IPS DF 6.9 (cell line): ENCODE data around the gene ABLIM3.

Source experiments
- DNase-seq: peaks from one replicate; pipeline ENCODE4 v3.0.0-alpha.2; 2013; ENCODE audit warnings: low read depth, low spot score
- H3K27ac ChIP-seq: one replicate; pipeline ENCODE4 v1.5.1; 2013; ENCODE audit warnings: low read length, control low read depth
- H3K27me3 ChIP-seq: 2 replicates; pipeline ENCODE4 v1.6.1; 2013; ENCODE audit warnings: mild to moderate bottlenecking, low read length; ENCODE audit not compliant: control insufficient read depth, insufficient read depth
- H3K36me3 ChIP-seq: 2 replicates; pipeline ENCODE4 v1.6.1; 2013; ENCODE audit warnings: low read length; ENCODE audit not compliant: control insufficient read depth, insufficient read depth
- H3K4me1 ChIP-seq: 2 replicates; pipeline ENCODE4 v1.6.1; 2013; ENCODE audit warnings: low read length; ENCODE audit not compliant: control insufficient read depth, insufficient read depth
- H3K4me3 ChIP-seq: 2 replicates; pipeline ENCODE4 v1.5.1; 2013; ENCODE audit warnings: mild to moderate bottlenecking, low read length
- H3K9me3 ChIP-seq: 2 replicates; pipeline ENCODE4 v1.6.1; 2013; ENCODE audit warnings: low read length, inconsistent platforms; ENCODE audit not compliant: control insufficient read depth, insufficient read depth
- WGBS: extraction: QIAGEN DNeasy Blood & Tissue Kit; methylation state at CpG from one replicate; pipeline ENCODE4 v1.1.7; 2013; ENCODE audit warnings: mixed read lengths, missing lambda C conversion rate; ENCODE audit not compliant: insufficient read length, insufficient coverage; 5-methylcytosine and 5-hydroxymethylcytosine counted together

Gene ABLIM3

GRCh38 chr5:149133795-149134777 is 7.2 kb upstream of the ABLIM3 start:
- Histone ChIP-seq H3K9me3 (no peaks in the 10 kb centered on the region), H3K4me3 (no peak overlapping the region), H3K4me1 (no peaks in the 10 kb centered on the region), H3K36me3 (no peaks in the 10 kb centered on the region), H3K27me3 (no peaks in the 10 kb centered on the region), H3K27ac (no peak overlapping the region)
- WGBS, result no CpG with 5 or more reads among the region's 11 CpGs
- no peak for DNase-seq

GRCh38 chr5:149134778-149135500 is 6.4 kb upstream of the ABLIM3 start:
- H3K4me1 ChIP-seq, result no peaks in the 10 kb centered on the region
- H3K9me3 ChIP-seq, result no peaks in the 10 kb centered on the region
- no peak for DNase-seq
- H3K4me3 ChIP-seq, result no peak overlapping the region
- H3K27ac ChIP-seq, result no peak overlapping the region
- H3K27me3 ChIP-seq, result no peaks in the 10 kb centered on the region
- no CpG with 5 or more reads among the region's 6 CpGs for WGBS
- H3K36me3 ChIP-seq, result no peaks in the 10 kb centered on the region

GRCh38 chr5:149135536-149136201 is 5.6 kb upstream of the ABLIM3 start:
- Histone ChIP-seq H3K36me3 (no peaks in the 10 kb centered on the region), H3K9me3 (no peaks in the 10 kb centered on the region), H3K27me3 (no peaks in the 10 kb centered on the region), H3K4me1 (no peaks in the 10 kb centered on the region), H3K27ac (no peak overlapping the region), H3K4me3 (no peak overlapping the region)
- DNase-seq, result no peak
- no CpG with 5 or more reads among the region's 1 CpG for WGBS

- WGBS, result no CpG with 5 or more reads among the region's 7 CpGs
- H3K27me3 ChIP-seq, result no peaks in the 10 kb centered on the region; the same call in 1 of the 2 replicates
These were observed 2.9 kb upstream of the ABLIM3 start for GRCh38 chr5:149138182-149138923.

GRCh38 chr5:149140197-149141002 is 893 bp upstream of the ABLIM3 start:
- no CpG with 5 or more reads among the region's 11 CpGs for WGBS
- Histone ChIP-seq H3K4me3 (no peak overlapping the region), H3K27me3 (no peaks in the 10 kb centered on the region; the same call in 1 of the 2 replicates)

More at GRCh38 chr5:149138182-149138923, 2.9 kb upstream of the ABLIM3 start:
- H3K27ac ChIP-seq, result no peak overlapping the region
- H3K36me3 ChIP-seq, result no peaks in the 10 kb centered on the region
- no peak overlapping the region for H3K4me3 ChIP-seq
- no peaks in the 10 kb centered on the region for H3K9me3 ChIP-seq
- DNase-seq, result no peak
- H3K4me1 ChIP-seq, result no peaks in the 10 kb centered on the region

GRCh38 chr5:149141957-149142851 is 911 bp downstream of the ABLIM3 start:
- no CpG with 5 or more reads among the region's 20 CpGs for WGBS
- H3K9me3 ChIP-seq, result no peaks in the 10 kb centered on the region
- H3K4me1 ChIP-seq, result no peaks in the 10 kb centered on the region
- peak overlapping the region; percentile 43; the same call in 1 of the 2 replicates for H3K4me3 ChIP-seq
- H3K27me3 ChIP-seq, result no peaks in the 10 kb centered on the region; the same call in 1 of the 2 replicates
- no peak for DNase-seq
- H3K36me3 ChIP-seq, result no peaks in the 10 kb centered on the region
- H3K27ac ChIP-seq, result no peak overlapping the region

More at GRCh38 chr5:149140197-149141002, 893 bp upstream of the ABLIM3 start:
- H3K27ac ChIP-seq, result no peak overlapping the region
- H3K36me3 ChIP-seq, result no peaks in the 10 kb centered on the region
- H3K9me3 ChIP-seq, result no peaks in the 10 kb centered on the region
- DNase-seq, result no peak
- H3K4me1 ChIP-seq, result no peaks in the 10 kb centered on the region

- H3K9me3 ChIP-seq, result no peaks in the 10 kb centered on the region
- DNase-seq, result no peak
- H3K4me3 ChIP-seq, result no peak overlapping the region
- H3K36me3 ChIP-seq, result no peaks in the 10 kb centered on the region
- H3K27me3 ChIP-seq, result no peaks in the 10 kb centered on the region; the same call in 1 of the 2 replicates
- no peaks in the 10 kb centered on the region for H3K4me1 ChIP-seq
- H3K27ac ChIP-seq, result no peak overlapping the region
- WGBS, result no CpG with 5 or more reads among the region's 2 CpGs
These were observed 2.2 kb downstream of the ABLIM3 start for GRCh38 chr5:149143470-149143869.

GRCh38 chr5:149144637-149145036 is 3.3 kb downstream of the ABLIM3 start:
- H3K36me3 ChIP-seq, result no peaks in the 10 kb centered on the region
- H3K4me3 ChIP-seq, result no peak overlapping the region
- H3K27me3 ChIP-seq, result no peaks in the 10 kb centered on the region; the same call in 1 of the 2 replicates
- no peak overlapping the region for H3K27ac ChIP-seq
- no CpG with 5 or more reads among the region's 1 CpG for WGBS
- H3K4me1 ChIP-seq, result no peaks in the 10 kb centered on the region
- no peak for DNase-seq
- no peaks in the 10 kb centered on the region for H3K9me3 ChIP-seq
